CD4-positive, alpha-beta T cell treated with Interleukin-21 for 1 hour (primary cell): ENCODE data around the gene EYA4.

Experiments used
- DNase-seq: peaks from one replicate; pipeline ENCODE4 v3.0.0-alpha.2; 2020

Gene EYA4

DNA sequence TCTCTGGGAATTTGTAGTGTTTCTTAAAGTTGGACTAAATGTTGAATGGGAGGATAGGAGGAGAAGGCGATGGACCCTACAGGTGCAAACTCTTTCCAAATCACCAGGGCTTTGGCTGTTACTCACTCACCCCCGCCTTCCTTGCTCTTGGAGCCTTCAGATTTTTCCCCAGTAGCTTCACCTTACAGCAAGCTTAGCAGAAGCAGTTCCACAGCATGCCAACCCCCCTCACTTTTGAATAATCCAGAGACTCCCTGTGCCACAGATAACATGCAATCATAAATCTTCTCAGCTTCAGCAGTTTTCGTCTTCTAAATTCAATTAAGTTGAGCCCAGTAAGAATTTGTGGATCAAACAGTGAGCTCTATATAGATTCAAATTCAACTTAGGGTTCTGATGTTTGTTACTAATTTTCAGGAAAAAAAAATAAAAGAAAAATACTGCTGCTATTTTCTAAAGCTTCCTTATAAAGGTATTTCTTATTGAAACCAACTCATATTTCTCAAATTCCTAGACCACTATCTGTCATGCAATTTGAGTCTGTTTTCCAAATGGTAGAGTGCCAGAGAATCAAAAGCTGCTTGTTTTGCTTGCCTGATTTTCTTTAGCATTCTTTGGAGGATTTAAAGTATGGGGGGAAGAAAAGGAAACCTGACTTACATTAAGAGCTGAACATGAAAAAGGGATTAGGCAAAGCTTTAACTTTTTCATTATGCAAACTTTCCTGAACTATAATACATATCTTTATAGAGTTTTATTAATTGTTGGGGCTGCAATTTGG is 166.4 kb downstream of the EYA4 start:
- DNase-seq, result no peak

GRCh38 chr6:133408132-133408531 is 167.0 kb downstream of the EYA4 start:
- DNase-seq, result no peak

DNA sequence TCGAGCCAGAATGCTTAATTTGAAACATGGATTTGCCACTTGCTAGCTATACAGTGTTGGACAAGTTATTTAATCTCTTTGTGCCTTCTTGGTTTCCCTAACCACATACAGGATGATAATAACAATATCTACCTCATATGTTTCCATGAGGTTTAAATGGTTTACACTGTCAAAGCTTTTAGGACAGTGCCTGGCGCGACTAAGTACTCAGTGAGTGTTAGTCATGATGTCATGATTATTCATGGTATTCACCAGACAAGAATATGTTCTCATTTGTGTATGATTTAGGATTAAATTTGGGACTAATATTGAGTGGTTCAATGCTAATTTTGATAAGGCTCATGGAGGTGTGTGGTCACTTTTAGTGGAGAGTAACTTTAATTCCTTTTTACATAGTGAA is 167.4 kb downstream of the EYA4 start:
- no peak for DNase-seq

DNA sequence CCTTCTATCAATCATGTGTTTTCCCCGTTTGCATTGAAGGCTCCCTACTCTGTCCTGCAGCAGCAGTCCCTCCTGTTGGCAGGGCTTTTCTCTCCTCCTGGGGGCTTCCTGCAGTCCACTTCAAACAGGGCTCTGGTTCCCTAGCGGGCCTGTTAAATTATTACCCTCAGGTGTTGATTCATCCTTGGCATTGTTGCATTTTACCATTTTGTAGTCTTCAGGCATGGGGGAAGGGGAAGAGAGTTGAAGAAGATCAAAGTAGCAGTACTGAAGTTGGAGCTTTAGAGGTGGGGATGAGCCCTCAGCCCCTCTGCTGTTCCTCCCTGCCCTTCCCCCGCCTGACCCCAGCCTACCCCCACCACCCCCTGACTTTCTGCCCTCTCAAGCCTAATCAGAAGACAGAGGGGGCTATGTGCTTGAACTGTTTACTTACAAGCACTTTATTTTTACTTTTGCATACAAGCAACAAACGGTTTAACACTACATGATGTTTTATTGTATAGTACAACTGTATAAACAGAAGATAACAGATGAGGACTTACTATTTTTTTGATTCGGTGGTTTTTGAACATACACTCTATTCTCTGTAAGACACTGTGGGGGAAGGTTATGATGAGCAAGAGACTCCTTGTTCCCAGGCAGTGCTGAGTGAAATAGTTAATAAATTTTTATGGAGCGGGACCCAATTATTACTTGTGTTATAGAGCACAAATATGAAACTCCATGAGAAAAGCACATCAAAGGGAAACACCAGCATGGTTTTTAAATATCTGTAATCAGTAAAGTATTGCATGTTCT is 169.7 kb downstream of the EYA4 start:
- no peak for DNase-seq

DNA sequence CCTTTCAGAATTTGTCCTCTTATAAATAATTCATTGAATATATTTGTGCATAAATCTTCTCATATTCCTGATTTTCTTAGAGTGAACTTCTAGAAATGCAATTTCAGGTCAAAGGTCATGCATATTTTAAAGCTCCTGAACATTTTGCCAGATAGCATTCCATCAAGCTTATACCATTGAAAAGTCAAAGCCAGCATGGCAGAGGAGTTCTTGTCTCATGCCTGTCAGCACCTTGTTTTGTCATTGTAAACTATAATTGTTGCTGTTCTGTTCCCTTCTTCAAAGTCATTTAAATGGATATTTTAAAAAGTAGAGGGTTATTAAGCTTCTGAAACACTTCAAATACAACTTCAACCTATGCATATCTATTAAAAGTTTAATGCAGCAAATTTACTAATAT is 170.6 kb downstream of the EYA4 start:
- no peak for DNase-seq

GRCh38 chr6:133415262-133415661 is 174.1 kb downstream of the EYA4 start:
- DNase-seq, result no peak

GRCh38 chr6:133418108-133418507 is 177.0 kb downstream of the EYA4 start:
- no peak for DNase-seq

DNA sequence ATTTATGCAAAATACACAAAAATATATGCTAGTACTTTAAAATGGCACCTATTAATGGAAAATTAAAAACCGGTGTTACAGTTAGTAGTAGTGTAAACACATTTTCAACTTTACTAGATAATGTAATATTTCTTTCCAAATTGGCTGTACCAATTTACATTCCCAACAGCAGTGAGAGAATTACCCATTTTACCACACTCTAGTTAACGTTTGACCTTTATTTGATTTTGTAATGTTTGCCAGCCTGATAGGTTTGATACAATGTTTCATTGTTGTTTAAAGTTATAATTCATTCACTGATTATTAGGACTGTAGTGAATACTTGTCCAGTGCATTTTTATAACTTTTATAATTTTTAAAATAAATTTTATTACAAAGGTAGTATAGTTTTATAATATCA is 182.1 kb downstream of the EYA4 start:
- no peak for DNase-seq

DNA sequence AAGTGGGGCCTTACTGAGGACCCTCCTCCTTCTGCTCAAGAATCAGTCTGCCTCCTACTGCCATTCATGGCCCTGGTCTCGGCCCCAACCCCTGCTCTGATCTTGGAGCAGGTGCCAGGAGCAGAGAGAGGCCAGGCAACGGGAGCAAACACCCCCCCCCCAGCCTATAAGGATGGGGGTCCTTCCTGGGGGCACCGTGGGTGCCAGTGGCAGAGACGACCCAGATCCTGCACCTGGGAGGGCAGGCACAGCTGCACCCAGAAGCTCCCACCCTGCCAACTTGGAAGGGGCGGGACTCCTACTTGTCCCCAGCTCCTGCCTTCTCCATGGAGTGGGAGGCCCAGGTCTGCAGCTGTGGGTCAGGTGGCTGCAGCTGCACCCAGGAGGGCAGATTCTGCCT is 183.2 kb downstream of the EYA4 start:
- DNase-seq, result no peak

DNA sequence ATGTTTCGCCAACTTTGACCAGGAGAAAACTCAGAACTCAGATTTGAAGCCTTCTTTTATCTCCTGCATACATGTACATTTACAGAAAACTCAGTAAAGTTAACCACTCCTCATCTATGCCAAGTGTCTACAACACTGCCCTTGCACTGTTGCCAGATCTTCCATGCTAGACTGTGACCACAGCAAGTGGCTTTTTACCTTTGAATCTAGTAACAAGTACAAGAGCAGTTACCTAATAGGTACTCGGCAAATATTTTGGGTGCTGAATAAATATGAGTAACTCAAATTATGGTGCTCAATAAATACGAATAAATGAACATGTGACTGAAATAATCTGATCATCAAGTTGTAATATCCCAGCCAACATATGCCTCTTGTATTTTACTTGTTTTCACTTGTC is 184.9 kb downstream of the EYA4 start:
- DNase-seq, result no peak

- DNase-seq, result no peak
Measured at GRCh38 chr6:133428295-133428694, 187.1 kb downstream of the EYA4 start.

DNA sequence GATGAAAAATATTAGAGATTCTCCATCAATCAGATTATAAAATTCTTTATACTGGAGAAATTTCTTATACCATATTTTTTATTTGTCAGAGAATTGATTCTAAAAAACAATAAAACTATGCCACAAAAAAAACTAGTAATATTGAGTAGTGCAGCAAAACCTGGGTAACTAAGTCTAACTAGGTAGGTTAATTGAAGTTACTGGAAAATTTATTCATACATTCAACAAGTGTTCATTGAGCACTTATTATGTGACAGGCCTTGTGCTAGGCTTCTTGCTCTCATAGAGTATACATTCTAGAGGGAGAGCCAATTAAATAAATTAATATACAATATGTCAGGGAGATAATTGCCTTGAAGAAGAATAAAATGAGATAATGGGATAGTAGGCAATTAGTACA is 189.4 kb downstream of the EYA4 start:
- DNase-seq, result no peak

GRCh38 chr6:133431031-133431430 is 189.9 kb downstream of the EYA4 start:
- DNase-seq, result no peak

- no peak for DNase-seq
Measured at GRCh38 chr6:133432021-133432989, 191.1 kb downstream of the EYA4 start.

GRCh38 chr6:133435065-133435728 is 194.0 kb downstream of the EYA4 start:
- no peak for DNase-seq

DNA sequence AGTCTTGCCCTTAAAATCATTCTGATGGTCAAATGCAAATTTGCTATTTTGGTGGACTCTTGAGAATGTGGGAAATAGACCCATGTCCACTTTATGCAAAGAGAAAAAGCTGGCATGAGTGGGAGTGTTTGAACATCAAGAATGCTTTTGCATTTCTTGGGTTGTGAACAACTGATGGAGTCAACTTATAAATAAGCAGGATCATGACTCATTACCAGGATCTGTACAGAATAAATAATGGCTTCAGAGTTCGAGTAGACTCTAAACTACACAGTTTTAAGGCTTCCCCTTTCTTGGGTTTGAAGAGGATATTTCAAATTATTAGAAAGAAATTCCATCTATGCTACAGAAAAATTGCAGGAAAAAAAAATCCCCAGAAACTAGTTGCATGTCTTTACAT is 195.5 kb downstream of the EYA4 start:
- no peak for DNase-seq

- no peak for DNase-seq
Measured at GRCh38 chr6:133441491-133441890, 200.3 kb downstream of the EYA4 start.

GRCh38 chr6:133446789-133447188 is 205.6 kb downstream of the EYA4 start:
- DNase-seq, result no peak

GRCh38 chr6:133447924-133448323 is 206.8 kb downstream of the EYA4 start:
- no peak for DNase-seq

GRCh38 chr6:133456439-133456838 is 215.3 kb downstream of the EYA4 start:
- DNase-seq, result no peak

DNA sequence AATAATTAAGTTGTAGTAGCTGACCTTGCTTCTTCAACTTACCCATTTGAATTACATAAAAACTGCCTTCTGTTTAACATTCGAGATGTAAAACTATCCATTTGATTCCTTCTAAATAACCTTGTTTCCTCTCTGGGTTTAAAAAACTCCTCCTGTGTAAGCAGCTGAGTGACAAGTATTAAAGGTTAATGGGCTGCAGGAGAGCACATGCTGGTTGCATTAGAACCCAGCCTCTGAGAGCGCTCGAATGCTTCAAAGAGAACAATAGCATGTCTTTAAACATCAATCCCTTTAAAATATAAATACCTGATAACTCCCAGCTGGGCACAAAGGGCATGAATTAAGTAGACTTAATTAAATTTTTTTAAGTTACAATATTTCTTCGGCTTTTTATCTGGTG is 215.8 kb downstream of the EYA4 start:
- DNase-seq, result no peak

- no peak for DNase-seq
Measured at GRCh38 chr6:133460101-133460500, 218.9 kb downstream of the EYA4 start.

GRCh38 chr6:133463790-133464189 is 222.6 kb downstream of the EYA4 start:
- no peak for DNase-seq
